Left lobe of liver (tissue), 2 donors: ENCODE measurements around the gene ADIPOR2. TPM values are rescaled to one million over a fixed set of nuclear protein-coding genes. Genes with fewer than 3 reads are reported as not detected.
"Not testable (repeated sequence)": the region's sequence is repeated elsewhere in the genome, so short reads cannot be mapped to it uniquely, and the experiment has no call there.

Experiments
- ATAC-seq: fragments of 200-7000 bp; cut with Tn5 transposase; one replicate; pipeline ENCODE4 v1.9.1; 2020; ENCODE audit warnings: mild to moderate bottlenecking, moderate library complexity
- DNase-seq: peaks from one replicate; pipeline ENCODE4 v3.0.0-alpha.2; 2020; ENCODE audit warnings: low spot score
- total RNA-seq: library from RNA; stranded (reverse); gene quantifications from one replicate; pipeline ENCODE4 v1.2.1, GENCODE V29; 2021
- donor health status: DM: no; HTN: no; CAD: no; lungs with moderate emphysema.
- donor health status: DM: no; HTN: yes; CAD: no.

The ADIPOR2 gene
- total RNA-seq, 1 donor from 2014 or later, result 58.0 TPM

- DNase-seq, result no peak
- no peak for ATAC-seq
Observed at GRCh38 chr12:1702713-1703112, 11.8 kb downstream of the ADIPOR2 start.

GRCh38 chr12:1703771-1704722 lies 13.2 kb downstream of the ADIPOR2 start:
- no peak for ATAC-seq
- DNase-seq, result no peak

GRCh38 chr12:1705774-1706631 lies 15.1 kb downstream of the ADIPOR2 start:
- DNase-seq (no peak), ATAC-seq (no peak)

GRCh38 chr12:1706632-1706980 lies 15.7 kb downstream of the ADIPOR2 start:
- ATAC-seq (no peak), DNase-seq (no peak)

- no peak for DNase-seq
- no peak for ATAC-seq
Observed at GRCh38 chr12:1707051-1707450, 16.2 kb downstream of the ADIPOR2 start.

GRCh38 chr12:1709968-1710367 lies 19.1 kb downstream of the ADIPOR2 start:
- not testable (repeated sequence) for DNase-seq, ATAC-seq

GRCh38 chr12:1710870-1711269 lies 20.0 kb downstream of the ADIPOR2 start:
- not testable (repeated sequence) for ATAC-seq, DNase-seq

- peak; percentile 55 for ATAC-seq
- peak; percentile 65 for DNase-seq
Observed at GRCh38 chr12:1711536-1712211, 20.8 kb downstream of the ADIPOR2 start.

- not testable (repeated sequence) for ATAC-seq, DNase-seq
Observed at GRCh38 chr12:1712305-1712704, 21.4 kb downstream of the ADIPOR2 start.

- DNase-seq, result peak; percentile 24
- ATAC-seq, result not testable (repeated sequence)
Observed at GRCh38 chr12:1712852-1713251, 22.0 kb downstream of the ADIPOR2 start.

GRCh38 chr12:1713783-1714348 lies 23.0 kb downstream of the ADIPOR2 start:
- DNase-seq, result peak; percentile 83
- ATAC-seq, result peak; percentile 55

GRCh38 chr12:1715459-1715858 lies 24.6 kb downstream of the ADIPOR2 start:
- ATAC-seq, result not testable (repeated sequence)

GRCh38 chr12:1716215-1716862 lies 25.5 kb downstream of the ADIPOR2 start:
- DNase-seq (no peak), ATAC-seq (peak; percentile 57)

More at GRCh38 chr12:1715459-1715858, 24.6 kb downstream of the ADIPOR2 start:
- not testable (repeated sequence) for DNase-seq

- ATAC-seq (no peak), DNase-seq (no peak)
Observed at GRCh38 chr12:1716911-1717310, 26.0 kb downstream of the ADIPOR2 start.

- ATAC-seq (peak; percentile 45), DNase-seq (no peak)
Observed at GRCh38 chr12:1719139-1719538, 28.3 kb downstream of the ADIPOR2 start.

GRCh38 chr12:1720494-1720893 lies 29.6 kb downstream of the ADIPOR2 start:
- ATAC-seq (no peak), DNase-seq (no peak)

- DNase-seq, result no peak
- no peak for ATAC-seq
Observed at GRCh38 chr12:1723721-1724120, 32.9 kb downstream of the ADIPOR2 start.

- ATAC-seq, result peak; percentile 63
Observed at GRCh38 chr12:1724250-1724649, 33.4 kb downstream of the ADIPOR2 start.

GRCh38 chr12:1726753-1727152 lies 35.9 kb downstream of the ADIPOR2 start:
- ATAC-seq, result peak; percentile 24
- no peak for DNase-seq

More at GRCh38 chr12:1724250-1724649, 33.4 kb downstream of the ADIPOR2 start:
- DNase-seq, result no peak

GRCh38 chr12:1728824-1729223 lies 38.0 kb downstream of the ADIPOR2 start:
- DNase-seq, result no peak
- ATAC-seq, result no peak
